DND-41 (cell line): ENCODE results near the gene FBN1.

ENCODE experiments used
- ATAC-seq: fragments of 200-7000 bp; cut with Tn5 transposase; 3 replicates; pipeline ENCODE4 v1.9.1; 2021; ENCODE audit warnings: low read depth; ENCODE audit not compliant: insufficient read depth
- DNase-seq: peaks from one replicate; pipeline ENCODE4 v3.0.0-alpha.2; 2020
- H2AFZ ChIP-seq: 2 replicates; pipeline ENCODE4 v1.6.0; 2012; ENCODE audit warnings: low read depth, low read length
- H3K27ac ChIP-seq: 2 replicates; pipeline ENCODE4 v1.5.1; 2012; ENCODE audit warnings: low read length, inconsistent platforms
- H3K27me3 ChIP-seq: fragments of 200-600 bp; sonication (generic); 2 replicates; pipeline ENCODE4 v1.6.0; 2012; ENCODE audit warnings: low read length, mild to moderate bottlenecking, inconsistent platforms; ENCODE audit not compliant: insufficient read depth, poor library complexity
- H3K36me3 ChIP-seq: 2 replicates; pipeline ENCODE4 v1.5.1; 2012; ENCODE audit warnings: low read length, inconsistent platforms; ENCODE audit not compliant: insufficient read depth
- H3K4me1 ChIP-seq: 2 replicates; pipeline ENCODE4 v1.5.1; 2012; ENCODE audit warnings: mild to moderate bottlenecking, low read length; ENCODE audit not compliant: insufficient read depth
- H3K4me2 ChIP-seq: 2 replicates; pipeline ENCODE4 v1.6.0; 2012; ENCODE audit warnings: mild to moderate bottlenecking, moderate library complexity, low read length, inconsistent platforms; ENCODE audit not compliant: insufficient read depth
- H3K4me3 ChIP-seq, 2 experiments: fragments of 200-600 bp in 1 of 2; shearing (Covaris generic) in 1 of 2; 2 replicates each; pipeline ENCODE4 v1.5.1; 2012 to 2016; ENCODE audit warnings: inconsistent platforms in 2 of 2, low read length in 2 of 2, mild to moderate bottlenecking in 2 of 2, low read depth in 1 of 2, moderate library complexity in 1 of 2
- H3K79me2 ChIP-seq: 2 replicates; pipeline ENCODE4 v1.6.0; 2012; ENCODE audit warnings: low read length, inconsistent platforms; ENCODE audit not compliant: insufficient read depth
- H3K9ac ChIP-seq: 2 replicates; pipeline ENCODE4 v1.6.0; 2012; ENCODE audit warnings: low read depth, mild to moderate bottlenecking, inconsistent platforms, low read length, moderate library complexity
- H3K9me3 ChIP-seq: 2 replicates; pipeline ENCODE4 v1.5.1; 2012; ENCODE audit warnings: low read length, moderate library complexity, mild to moderate bottlenecking, inconsistent platforms; ENCODE audit not compliant: insufficient read depth, severe bottlenecking
- H4K20me1 ChIP-seq: 2 replicates; pipeline ENCODE4 v1.6.0; 2012; ENCODE audit warnings: low read length; ENCODE audit not compliant: insufficient read depth
- EZH2 ChIP-seq: IDR thresholded peaks from 3 replicates; pipeline ENCODE4 v1.6.1; 2012; ENCODE audit warnings: borderline replicate concordance, low read depth, mild to moderate bottlenecking, moderate library complexity, low read length, inconsistent platforms; ENCODE audit not compliant: severe bottlenecking
- TF ChIP-seq, protein P1 (sequence below): IDR thresholded peaks from 2 replicates; pipeline ENCODE4 v1.5.1; 2012; ENCODE audit warnings: borderline replicate concordance, low read length, moderate library complexity, mild to moderate bottlenecking; ENCODE audit not compliant: poor library complexity, severe bottlenecking; ENCODE audit errors: extremely low read depth

FBN1 gene

DNA sequence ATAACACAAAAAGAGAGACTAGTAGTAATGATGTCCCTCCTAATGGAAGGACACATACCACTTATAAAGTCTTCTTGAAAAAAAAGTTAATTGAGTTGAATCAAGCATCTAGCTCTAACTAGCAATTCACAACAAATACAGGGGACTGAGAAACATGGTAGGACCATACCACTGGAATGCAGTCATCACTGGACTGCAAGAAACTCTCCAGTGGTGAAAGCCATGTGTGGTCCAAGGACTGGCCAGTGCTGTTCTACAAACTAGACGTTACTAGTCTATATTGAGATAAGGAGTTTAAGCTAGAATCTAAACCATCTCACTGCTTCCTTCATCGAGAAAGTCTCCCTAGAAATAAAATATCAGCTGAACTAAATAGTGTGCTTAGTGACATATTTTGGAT lies 16.7 kb downstream of the FBN1 start:
- Histone ChIP-seq H3K27me3 (no peaks in the 10 kb centered on the region), H2AFZ (no peak overlapping the region), H3K36me3 (no peaks in the 10 kb centered on the region), H3K79me2 (no peaks in the 10 kb centered on the region), H3K9me3 (no peaks in the 10 kb centered on the region), H3K9ac (no peak overlapping the region), H3K4me3 (no peak overlapping the region), H3K27ac (no peak overlapping the region), H4K20me1 (no peaks in the 10 kb centered on the region), H3K4me2 (no peak overlapping the region), H3K4me1 (no peaks in the 10 kb centered on the region)
- TF ChIP-seq, protein P1, sequence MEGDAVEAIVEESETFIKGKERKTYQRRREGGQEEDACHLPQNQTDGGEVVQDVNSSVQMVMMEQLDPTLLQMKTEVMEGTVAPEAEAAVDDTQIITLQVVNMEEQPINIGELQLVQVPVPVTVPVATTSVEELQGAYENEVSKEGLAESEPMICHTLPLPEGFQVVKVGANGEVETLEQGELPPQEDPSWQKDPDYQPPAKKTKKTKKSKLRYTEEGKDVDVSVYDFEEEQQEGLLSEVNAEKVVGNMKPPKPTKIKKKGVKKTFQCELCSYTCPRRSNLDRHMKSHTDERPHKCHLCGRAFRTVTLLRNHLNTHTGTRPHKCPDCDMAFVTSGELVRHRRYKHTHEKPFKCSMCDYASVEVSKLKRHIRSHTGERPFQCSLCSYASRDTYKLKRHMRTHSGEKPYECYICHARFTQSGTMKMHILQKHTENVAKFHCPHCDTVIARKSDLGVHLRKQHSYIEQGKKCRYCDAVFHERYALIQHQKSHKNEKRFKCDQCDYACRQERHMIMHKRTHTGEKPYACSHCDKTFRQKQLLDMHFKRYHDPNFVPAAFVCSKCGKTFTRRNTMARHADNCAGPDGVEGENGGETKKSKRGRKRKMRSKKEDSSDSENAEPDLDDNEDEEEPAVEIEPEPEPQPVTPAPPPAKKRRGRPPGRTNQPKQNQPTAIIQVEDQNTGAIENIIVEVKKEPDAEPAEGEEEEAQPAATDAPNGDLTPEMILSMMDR = no peak
- TF ChIP-seq EZH2 = no peak
- DNase-seq (no peak), ATAC-seq (no peak)

DNA sequence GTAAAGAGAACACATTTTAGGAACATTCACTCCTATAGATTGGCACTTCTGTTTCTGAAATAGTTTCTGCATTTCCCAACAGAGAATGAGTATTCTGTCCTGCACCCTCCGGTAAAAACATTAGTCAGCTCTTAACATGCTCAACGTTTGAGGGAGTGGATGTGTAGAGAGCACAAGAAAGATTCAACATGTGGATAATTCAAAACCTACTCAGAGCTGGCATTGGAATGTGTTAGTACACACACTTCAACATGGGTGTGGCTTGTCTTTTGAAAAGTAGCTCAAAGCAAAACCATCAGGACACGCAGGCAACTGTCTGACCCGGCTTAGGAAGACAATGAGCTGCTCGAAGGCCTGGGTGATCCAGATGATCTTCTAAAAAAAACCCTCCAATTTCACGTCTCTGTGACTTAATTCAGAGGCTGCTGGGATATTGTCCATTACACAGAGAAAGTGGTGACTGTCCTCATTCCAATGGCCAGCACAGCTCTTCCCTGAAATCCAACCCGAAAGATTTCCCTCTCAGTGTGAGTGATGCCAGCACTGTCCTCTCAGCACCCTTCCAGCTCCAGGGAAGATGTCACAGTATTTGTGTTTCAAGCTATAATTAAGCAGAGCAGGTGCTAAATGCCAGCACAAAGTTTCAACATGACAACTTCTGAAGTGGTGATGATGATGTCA lies 18.1 kb downstream of the FBN1 start:
- H3K36me3 ChIP-seq = no peaks in the 10 kb centered on the region
- H3K9me3 ChIP-seq = no peaks in the 10 kb centered on the region
- DNase-seq (no peak), ATAC-seq (no peak)
- H3K27me3 ChIP-seq = no peaks in the 10 kb centered on the region
- H3K4me2 ChIP-seq = no peak overlapping the region
- H3K4me3 ChIP-seq = no peak overlapping the region
- H2AFZ ChIP-seq = no peak overlapping the region
- no peaks in the 10 kb centered on the region for H3K79me2 ChIP-seq
- H3K27ac ChIP-seq = no peak overlapping the region
- H4K20me1 ChIP-seq = no peaks in the 10 kb centered on the region
- no peak overlapping the region for H3K9ac ChIP-seq
- H3K4me1 ChIP-seq = no peaks in the 10 kb centered on the region
- TF ChIP-seq, protein P1 = no peak
- TF ChIP-seq EZH2 = no peak

DNA sequence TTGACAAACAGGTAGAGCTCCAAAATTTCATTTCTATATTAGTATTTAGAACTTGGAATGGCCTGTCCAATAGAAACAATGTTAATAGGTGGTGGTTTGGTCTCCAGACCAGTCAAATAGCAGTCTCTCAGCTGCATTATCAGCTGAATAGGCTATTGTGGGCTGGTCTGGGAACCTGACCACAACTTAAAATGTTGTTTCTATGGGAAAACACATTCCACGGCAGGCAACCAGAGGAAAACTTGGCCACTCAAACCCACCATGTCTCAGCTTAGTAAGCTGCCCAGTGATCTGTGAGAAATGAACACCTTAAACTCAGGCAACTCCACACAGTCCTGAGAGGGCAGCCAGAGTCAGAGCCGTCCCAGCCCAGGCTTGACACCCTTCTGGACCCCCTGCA lies 20.4 kb downstream of the FBN1 start:
- no peaks in the 10 kb centered on the region for H3K27me3 ChIP-seq
- TF ChIP-seq EZH2 = no peak
- TF ChIP-seq, protein P1 = no peak
- ATAC-seq (no peak), DNase-seq (no peak)
- H3K4me1 ChIP-seq = no peaks in the 10 kb centered on the region
- no peaks in the 10 kb centered on the region for H3K9me3 ChIP-seq
- H4K20me1 ChIP-seq = no peaks in the 10 kb centered on the region
- H3K9ac ChIP-seq = no peak overlapping the region
- H3K79me2 ChIP-seq = no peaks in the 10 kb centered on the region
- H2AFZ ChIP-seq = no peak overlapping the region
- H3K4me2 ChIP-seq = no peak overlapping the region
- H3K36me3 ChIP-seq = no peaks in the 10 kb centered on the region
- no peak overlapping the region for H3K27ac ChIP-seq
- no peak overlapping the region for H3K4me3 ChIP-seq
